Measurements from ENCODE around the gene SDK2.

SDK2 gene

GRCh38 chr17:73650140-73650539 lies 5.9 kb upstream of the SDK2 start:
- no peak for DNase-seq

GRCh38 chr17:73648974-73649373 lies 4.7 kb upstream of the SDK2 start:
- no peak for DNase-seq

- no peak for DNase-seq
These were observed 4.2 kb upstream of the SDK2 start for GRCh38 chr17:73648543-73648820.

GRCh38 chr17:73647772-73648542 lies 3.7 kb upstream of the SDK2 start:
- DNase-seq, result no peak

GRCh38 chr17:73647301-73647695 lies 3.1 kb upstream of the SDK2 start:
- no peak for DNase-seq

- no peak for DNase-seq
These were observed 2.4 kb upstream of the SDK2 start for GRCh38 chr17:73646409-73647300.

GRCh38 chr17:73645050-73645871 lies 1.0 kb upstream of the SDK2 start:
- no peak for DNase-seq

- DNase-seq, result no peak
These were observed 447 bp downstream of the SDK2 start for GRCh38 chr17:73643852-73644144.

GRCh38 chr17:73643001-73643851 lies 1.0 kb downstream of the SDK2 start:
- no peak for DNase-seq

- DNase-seq, result no peak
These were observed 1.6 kb downstream of the SDK2 start for GRCh38 chr17:73642659-73643000.

- DNase-seq, result no peak
These were observed 2.2 kb downstream of the SDK2 start for GRCh38 chr17:73641826-73642600.

- no peak for DNase-seq
These were observed 3.6 kb downstream of the SDK2 start for GRCh38 chr17:73640691-73641090.

- DNase-seq, result no peak
These were observed 4.3 kb downstream of the SDK2 start for GRCh38 chr17:73639932-73640331.

GRCh38 chr17:73639322-73639721 lies 4.9 kb downstream of the SDK2 start:
- no peak for DNase-seq

- DNase-seq, result no peak
These were observed 5.7 kb downstream of the SDK2 start for GRCh38 chr17:73638556-73638955.

- no peak for DNase-seq
These were observed 6.4 kb downstream of the SDK2 start for GRCh38 chr17:73637866-73638265.

GRCh38 chr17:73635101-73635817 lies 9.0 kb downstream of the SDK2 start:
- DNase-seq, result no peak

- no peak for DNase-seq
These were observed 9.6 kb downstream of the SDK2 start for GRCh38 chr17:73634629-73635028.

- no peak for DNase-seq
These were observed 10.5 kb downstream of the SDK2 start for GRCh38 chr17:73633736-73634135.

GRCh38 chr17:73632513-73632912 lies 11.7 kb downstream of the SDK2 start:
- no peak for DNase-seq

GRCh38 chr17:73630965-73631595 lies 13.2 kb downstream of the SDK2 start:
- DNase-seq, result no peak

Measured in NCI-H524 treated with DMSO at 0.1 percent for 48 hours (cell line).